OCI-LY3 (cell line): ENCODE data around the gene MAPK8.

Source experiments
- H2AFZ ChIP-seq: fragments of 200-600, 300-600 bp; shearing (Covaris generic); 2 replicates; pipeline ENCODE4 v1.6.0; 2014; ENCODE audit warnings: antibody characterized with exemption, low read depth, low read length
- H3K27ac ChIP-seq: fragments of 200-600, 300-600 bp; sonication (generic); 2 replicates; pipeline ENCODE4 v1.5.1; 2014; ENCODE audit warnings: mild to moderate bottlenecking, low read length, moderate library complexity, mixed read lengths
- H3K27me3 ChIP-seq: fragments of 200-600, 300-600 bp; sonication (generic); 2 replicates; pipeline ENCODE4 v1.6.1; 2014; ENCODE audit warnings: low read depth, low read length, mixed read lengths
- H3K36me3 ChIP-seq: fragments of 200-600, 300-600 bp; sonication (generic); replicated peaks from 2 replicates; pipeline ENCODE3; 2014; ENCODE audit warnings: low read depth, low read length, mixed read lengths
- H3K4me1 ChIP-seq: fragments of 300-600, 200-600 bp; sonication (generic); 2 replicates; pipeline ENCODE4 v1.6.1; 2014; ENCODE audit warnings: low read length, mixed read lengths
- H3K4me2 ChIP-seq: fragments of 200-600, 300-600 bp; sonication (generic); 2 replicates; pipeline ENCODE4 v1.6.1; 2014; ENCODE audit warnings: low read length, mixed read lengths
- H3K4me3 ChIP-seq: fragments of 300-600, 200-600 bp; sonication (generic); 2 replicates; pipeline ENCODE4 v1.5.1; 2014; ENCODE audit warnings: antibody characterized with exemption, mild to moderate bottlenecking, low read length, moderate library complexity
- H3K79me2 ChIP-seq: fragments of 300-600, 200-600 bp; shearing (Covaris generic); 2 replicates; pipeline ENCODE4 v1.6.1; 2014; ENCODE audit warnings: mild to moderate bottlenecking, low read length, mixed read lengths
- H3K9ac ChIP-seq: fragments of 300-600, 200-600 bp; shearing (Covaris generic); 2 replicates; pipeline ENCODE4 v1.6.0; 2014; ENCODE audit warnings: mild to moderate bottlenecking, low read length, moderate library complexity
- H3K9me3 ChIP-seq: fragments of 200-600, 300-600 bp; shearing (Covaris generic); 2 replicates; pipeline ENCODE4 v1.6.1; 2014; ENCODE audit warnings: low read length, mixed read lengths; ENCODE audit not compliant: insufficient read depth
- H4K20me1 ChIP-seq: fragments of 200-600, 300-600 bp; sonication (generic); 2 replicates; pipeline ENCODE4 v1.6.1; 2016; ENCODE audit warnings: low read length, mixed read lengths; ENCODE audit not compliant: insufficient read depth
- CTCF ChIP-seq: fragments of 200-600, 300-600 bp; sonication (generic); IDR thresholded peaks from 2 replicates; pipeline ENCODE4 v1.5.1; 2014; ENCODE audit warnings: antibody characterized with exemption, low read length, low read depth
- EZH2phosphoT487 ChIP-seq: fragments of 200-600 bp; shearing (Covaris generic); IDR thresholded peaks from 2 replicates; pipeline ENCODE4 v1.6.1; 2018; ENCODE audit warnings: antibody characterized with exemption, mixed run types, low read depth

MAPK8 gene

DNA sequence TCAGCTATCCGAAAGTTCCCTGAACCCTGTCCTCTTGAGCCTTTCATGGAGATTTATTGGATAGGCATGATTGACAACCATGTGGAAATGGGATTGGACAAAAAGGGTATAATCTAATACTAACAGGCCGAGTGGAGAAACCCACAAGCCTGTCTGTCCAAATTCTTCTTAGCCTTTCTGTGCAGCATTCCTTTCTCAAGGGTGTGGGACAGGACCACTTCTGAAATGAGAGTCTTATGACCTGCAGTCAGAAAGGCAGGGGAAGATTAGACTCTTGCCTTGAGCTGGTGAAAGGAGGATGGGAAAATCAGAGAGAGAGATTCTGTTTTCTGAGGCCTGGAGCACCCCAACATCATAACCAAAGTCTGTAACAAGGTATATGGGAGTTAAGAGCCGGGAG, 85.5 kb downstream of the MAPK8 start:
- H3K27me3 ChIP-seq = no peaks in the 10 kb centered on the region
- no peak overlapping the region for H3K27ac ChIP-seq
- TF ChIP-seq CTCF (no peak), EZH2phosphoT487 (no peak)
- no peaks in the 10 kb centered on the region for H3K36me3 ChIP-seq
- peaks cover 16% of the 10 kb centered on the region for H3K4me1 ChIP-seq
- no peak overlapping the region for H3K9ac ChIP-seq
- no peaks in the 10 kb centered on the region for H3K9me3 ChIP-seq
- no peak overlapping the region for H2AFZ ChIP-seq
- H3K79me2 ChIP-seq = no peaks in the 10 kb centered on the region; the same call in 1 of the 2 replicates
- peaks cover 21% of the 10 kb centered on the region for H4K20me1 ChIP-seq
- H3K4me2 ChIP-seq = no peak overlapping the region
- no peak overlapping the region for H3K4me3 ChIP-seq

- no peaks in the 10 kb centered on the region for H3K9me3 ChIP-seq
- no peaks in the 10 kb centered on the region for H3K79me2 ChIP-seq
- H3K9ac ChIP-seq = no peak overlapping the region
- no peak overlapping the region for H3K27ac ChIP-seq
- H2AFZ ChIP-seq = no peak overlapping the region
- no peaks in the 10 kb centered on the region for H3K36me3 ChIP-seq
- H3K27me3 ChIP-seq = no peaks in the 10 kb centered on the region
- no peak for TF ChIP-seq EZH2phosphoT487
- TF ChIP-seq CTCF = no peak
- no peaks in the 10 kb centered on the region for H4K20me1 ChIP-seq
- H3K4me1 ChIP-seq = no peaks in the 10 kb centered on the region
- no peak overlapping the region for H3K4me2 ChIP-seq
- no peak overlapping the region for H3K4me3 ChIP-seq
Measured at GRCh38 chr10:48398261-48398660, 91.8 kb downstream of the MAPK8 start.

- Histone ChIP-seq H3K27ac (no peak overlapping the region), H3K9ac (no peak overlapping the region), H3K4me2 (no peak overlapping the region), H2AFZ (no peak overlapping the region), H3K79me2 (no peaks in the 10 kb centered on the region), H3K36me3 (no peaks in the 10 kb centered on the region), H3K9me3 (no peaks in the 10 kb centered on the region), H3K4me1 (no peaks in the 10 kb centered on the region), H3K4me3 (no peak overlapping the region), H3K27me3 (no peaks in the 10 kb centered on the region), H4K20me1 (no peaks in the 10 kb centered on the region)
- TF ChIP-seq CTCF = no peak
- no peak for TF ChIP-seq EZH2phosphoT487
Measured at GRCh38 chr10:48399056-48399541, 92.6 kb downstream of the MAPK8 start.

GRCh38 chr10:48399551-48399950, 93.1 kb downstream of the MAPK8 start:
- Histone ChIP-seq H3K4me2 (no peak overlapping the region), H3K4me1 (no peaks in the 10 kb centered on the region), H3K36me3 (no peaks in the 10 kb centered on the region), H3K9ac (no peak overlapping the region), H3K27me3 (no peaks in the 10 kb centered on the region), H4K20me1 (no peaks in the 10 kb centered on the region), H3K9me3 (no peaks in the 10 kb centered on the region), H3K79me2 (no peaks in the 10 kb centered on the region), H3K27ac (no peak overlapping the region), H2AFZ (no peak overlapping the region), H3K4me3 (no peak overlapping the region)
- TF ChIP-seq CTCF (no peak), EZH2phosphoT487 (no peak)
